ENCODE results near the gene AOPEP. TPM values are rescaled to one million over a fixed set of nuclear protein-coding genes. Genes with fewer than 3 reads are reported as not detected.

AOPEP gene
- polyA plus RNA-seq, 1 experiment = 40.0 TPM

DNA sequence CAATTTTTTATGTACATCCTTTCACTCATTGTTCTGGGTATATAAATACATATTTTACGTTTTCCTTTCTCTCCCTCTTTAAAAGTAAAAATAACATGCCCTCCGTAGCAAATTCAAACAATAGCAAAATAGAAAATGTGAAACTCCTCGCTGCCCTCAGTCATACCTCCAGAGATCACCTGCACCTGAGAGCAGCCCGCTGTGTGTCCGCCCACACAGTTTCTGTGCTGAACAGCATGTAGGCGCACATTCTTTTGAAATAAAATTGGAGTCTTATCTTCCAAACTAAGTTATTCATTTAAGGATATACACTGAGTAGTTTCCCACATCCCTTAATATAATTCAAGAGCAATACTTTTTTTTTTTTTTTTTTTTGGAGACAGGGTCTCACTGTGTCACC is 255.7 kb downstream of the AOPEP start:
- Histone ChIP-seq H3K4me3 (ENCODE audit: low read depth, low read length) (no peak overlapping the region), H3K9me3 (ENCODE audit: control insufficient read depth, insufficient read depth, low read length) (no peaks in the 10 kb centered on the region; the same call in 1 of the 2 replicates), H3K27ac (ENCODE audit: low read depth, low read length) (no peak overlapping the region), H3K27me3 (ENCODE audit: control insufficient read depth, insufficient read depth, low read length) (no peaks in the 10 kb centered on the region)
- TF ChIP-seq, protein P1, sequence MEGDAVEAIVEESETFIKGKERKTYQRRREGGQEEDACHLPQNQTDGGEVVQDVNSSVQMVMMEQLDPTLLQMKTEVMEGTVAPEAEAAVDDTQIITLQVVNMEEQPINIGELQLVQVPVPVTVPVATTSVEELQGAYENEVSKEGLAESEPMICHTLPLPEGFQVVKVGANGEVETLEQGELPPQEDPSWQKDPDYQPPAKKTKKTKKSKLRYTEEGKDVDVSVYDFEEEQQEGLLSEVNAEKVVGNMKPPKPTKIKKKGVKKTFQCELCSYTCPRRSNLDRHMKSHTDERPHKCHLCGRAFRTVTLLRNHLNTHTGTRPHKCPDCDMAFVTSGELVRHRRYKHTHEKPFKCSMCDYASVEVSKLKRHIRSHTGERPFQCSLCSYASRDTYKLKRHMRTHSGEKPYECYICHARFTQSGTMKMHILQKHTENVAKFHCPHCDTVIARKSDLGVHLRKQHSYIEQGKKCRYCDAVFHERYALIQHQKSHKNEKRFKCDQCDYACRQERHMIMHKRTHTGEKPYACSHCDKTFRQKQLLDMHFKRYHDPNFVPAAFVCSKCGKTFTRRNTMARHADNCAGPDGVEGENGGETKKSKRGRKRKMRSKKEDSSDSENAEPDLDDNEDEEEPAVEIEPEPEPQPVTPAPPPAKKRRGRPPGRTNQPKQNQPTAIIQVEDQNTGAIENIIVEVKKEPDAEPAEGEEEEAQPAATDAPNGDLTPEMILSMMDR (IDR thresholded peaks at IDR 0.05; ENCODE audit: low read depth, low read length) = no peak
- ChIA-PET POLR2A (no interaction called here), CTCF (no interaction called here)
- DNase-seq (ENCODE audit: low read depth, low spot score) = no peak

GRCh38 chr9:94983552-94983951 is 257.1 kb downstream of the AOPEP start:
- CTCF ChIA-PET = no interaction called here

GRCh38 chr9:94984891-94985476 is 258.5 kb downstream of the AOPEP start:
- ChIA-PET POLR2A (no interaction called here), CTCF (no interaction called here)
- no peaks in the 10 kb centered on the region for H3K27me3 ChIP-seq (ENCODE audit: control insufficient read depth, insufficient read depth, low read length)
- no peak overlapping the region for H3K27ac ChIP-seq (ENCODE audit: low read depth, low read length)
- H3K9me3 ChIP-seq (ENCODE audit: control insufficient read depth, insufficient read depth, low read length) = peaks cover 7% of the 10 kb centered on the region
- no peak for DNase-seq (ENCODE audit: low read depth, low spot score)
- H3K4me3 ChIP-seq (ENCODE audit: low read depth, low read length) = no peak overlapping the region
- TF ChIP-seq, protein P1 (IDR thresholded peaks at IDR 0.05; ENCODE audit: low read depth, low read length) = no peak

More at GRCh38 chr9:94983552-94983951, 257.1 kb downstream of the AOPEP start:
- Histone ChIP-seq H3K9me3 (ENCODE audit: control insufficient read depth, insufficient read depth, low read length) (no peaks in the 10 kb centered on the region; the same call in 1 of the 2 replicates), H3K27ac (ENCODE audit: low read depth, low read length) (no peak overlapping the region), H3K27me3 (ENCODE audit: control insufficient read depth, insufficient read depth, low read length) (no peaks in the 10 kb centered on the region), H3K4me3 (ENCODE audit: low read depth, low read length) (no peak overlapping the region)
- TF ChIP-seq, protein P1 (IDR thresholded peaks at IDR 0.05; ENCODE audit: low read depth, low read length) = no peak
- no peak for DNase-seq (ENCODE audit: low read depth, low spot score)
- POLR2A ChIA-PET = no interaction called here

DNA sequence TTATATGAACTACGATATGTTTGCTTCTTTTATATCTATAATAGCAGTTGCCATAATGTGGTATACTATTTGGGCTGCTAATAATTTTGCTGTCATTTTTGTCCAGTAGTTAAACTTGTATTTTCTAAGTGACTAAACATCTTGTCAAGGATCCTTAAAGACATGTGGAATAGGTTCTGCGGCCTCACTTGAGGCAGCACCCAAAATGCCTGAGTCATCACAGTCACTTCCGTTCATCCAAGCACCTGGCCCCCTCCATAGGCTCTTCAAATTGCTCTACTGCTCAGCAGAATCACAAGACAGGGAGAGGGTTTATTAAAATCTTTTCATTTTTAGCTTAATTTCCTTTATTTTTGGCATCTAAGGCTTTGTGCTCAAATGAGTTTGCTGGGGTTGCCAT is 259.1 kb downstream of the AOPEP start:
- ChIA-PET CTCF (no interaction called here), POLR2A (no interaction called here)
- Histone ChIP-seq H3K9me3 (ENCODE audit: control insufficient read depth, insufficient read depth, low read length) (peaks cover 7% of the 10 kb centered on the region), H3K4me3 (ENCODE audit: low read depth, low read length) (no peak overlapping the region), H3K27me3 (ENCODE audit: control insufficient read depth, insufficient read depth, low read length) (no peaks in the 10 kb centered on the region), H3K27ac (ENCODE audit: low read depth, low read length) (no peak overlapping the region)
- no peak for DNase-seq (ENCODE audit: low read depth, low spot score)
- TF ChIP-seq, protein P1 (IDR thresholded peaks at IDR 0.05; ENCODE audit: low read depth, low read length) = no peak

GRCh38 chr9:94987731-94988130 is 261.2 kb downstream of the AOPEP start:
- Histone ChIP-seq H3K27me3 (ENCODE audit: control insufficient read depth, insufficient read depth, low read length) (no peaks in the 10 kb centered on the region), H3K4me3 (ENCODE audit: low read depth, low read length) (no peak overlapping the region), H3K9me3 (ENCODE audit: control insufficient read depth, insufficient read depth, low read length) (peaks cover 7% of the 10 kb centered on the region), H3K27ac (ENCODE audit: low read depth, low read length) (no peak overlapping the region)
- ChIA-PET CTCF (no interaction called here), POLR2A (no interaction called here)
- no peak for DNase-seq (ENCODE audit: low read depth, low spot score)
- TF ChIP-seq, protein P1 (IDR thresholded peaks at IDR 0.05; ENCODE audit: low read depth, low read length) = no peak
